HG03196 (cell line): ENCODE measurements around the gene NRXN3.
"Not testable (repeated sequence)": the region's sequence is repeated elsewhere in the genome, so short reads cannot be mapped to it uniquely, and the experiment has no call there.

Experiments used
- ATAC-seq: cut with Tn5 transposase; IDR thresholded peaks from one replicate; pipeline ENCODE4 v1.9.1; 2021; ENCODE audit not compliant: unreplicated experiment

Gene NRXN3

DNA sequence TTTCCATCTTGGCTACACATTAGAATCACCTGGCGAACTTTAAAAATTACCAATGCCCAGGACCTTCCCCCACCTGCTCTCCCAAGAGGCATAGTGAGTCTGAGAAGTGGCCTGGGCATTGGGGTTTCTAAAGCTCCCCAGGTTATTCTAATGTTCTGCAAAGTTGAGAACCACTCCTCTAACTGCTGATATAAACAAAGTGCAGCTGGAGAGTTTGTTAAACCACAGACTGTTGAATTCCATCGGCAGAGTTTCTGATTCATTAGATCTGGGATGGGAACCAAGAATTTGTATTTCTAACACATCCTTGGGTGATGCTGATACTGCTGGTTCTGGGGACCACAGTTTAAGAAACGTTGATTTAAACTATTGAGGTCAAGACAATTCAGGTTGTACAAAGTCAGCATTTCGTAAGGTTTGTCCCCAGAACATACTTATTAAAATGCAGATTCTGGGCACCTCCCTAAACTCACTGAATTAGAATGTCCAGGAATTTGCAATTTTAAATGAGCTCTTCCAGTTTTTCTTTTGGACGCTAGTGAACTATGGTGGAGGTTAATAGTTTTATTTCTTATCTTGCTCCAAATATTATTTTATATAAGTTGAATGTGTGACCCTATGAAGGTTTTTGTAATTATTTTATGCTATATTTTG lies 309.1 kb downstream of the NRXN3 start:
- no peak for ATAC-seq

DNA sequence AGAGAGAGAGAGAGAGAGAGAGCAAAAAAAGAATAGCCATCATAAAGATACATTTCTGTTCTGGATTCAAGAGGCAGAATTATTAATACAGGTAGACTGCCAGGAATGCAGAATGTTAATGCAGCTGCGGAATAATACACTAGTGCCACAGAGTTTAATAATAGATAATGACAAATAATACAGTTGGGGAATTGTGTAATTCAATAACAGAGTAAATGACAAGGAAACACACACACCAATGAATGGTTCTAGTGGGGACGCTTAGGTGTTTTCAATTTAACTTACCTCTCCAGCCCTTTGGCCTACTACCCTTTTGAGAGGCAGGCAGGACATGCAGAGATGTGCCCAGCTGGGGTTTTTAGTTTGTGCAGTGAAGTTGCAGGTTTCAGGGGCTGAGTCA lies 313.9 kb downstream of the NRXN3 start:
- no peak for ATAC-seq

GRCh38 chr14:78486081-78486480 lies 315.9 kb downstream of the NRXN3 start:
- no peak for ATAC-seq

- ATAC-seq, result no peak
Measured at GRCh38 chr14:78486621-78487020, 316.4 kb downstream of the NRXN3 start.

- ATAC-seq, result not testable (repeated sequence)
Measured at GRCh38 chr14:78487573-78487972, 317.4 kb downstream of the NRXN3 start.

- no peak for ATAC-seq
Measured at GRCh38 chr14:78488938-78489337, 318.8 kb downstream of the NRXN3 start.

DNA sequence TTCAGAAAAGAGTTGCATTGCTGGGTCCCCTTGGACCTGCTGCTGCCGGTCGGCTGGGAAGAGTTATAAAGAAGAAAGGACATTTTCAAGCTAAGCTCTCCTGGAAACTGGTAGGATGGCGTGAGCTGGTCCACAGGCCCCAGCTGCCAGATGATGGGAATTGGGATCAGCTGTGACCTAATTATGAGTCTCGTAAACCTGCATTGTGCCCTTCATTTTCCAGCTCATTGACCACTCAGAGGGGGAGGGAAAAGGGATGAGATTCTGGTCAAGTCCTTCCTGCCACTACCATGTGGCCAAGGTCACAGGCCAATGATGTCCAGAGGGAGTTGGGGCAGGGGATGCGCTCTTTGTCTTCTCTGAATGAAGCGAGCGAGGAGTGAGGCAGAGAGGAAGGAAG lies 320.9 kb downstream of the NRXN3 start:
- ATAC-seq, result no peak

DNA sequence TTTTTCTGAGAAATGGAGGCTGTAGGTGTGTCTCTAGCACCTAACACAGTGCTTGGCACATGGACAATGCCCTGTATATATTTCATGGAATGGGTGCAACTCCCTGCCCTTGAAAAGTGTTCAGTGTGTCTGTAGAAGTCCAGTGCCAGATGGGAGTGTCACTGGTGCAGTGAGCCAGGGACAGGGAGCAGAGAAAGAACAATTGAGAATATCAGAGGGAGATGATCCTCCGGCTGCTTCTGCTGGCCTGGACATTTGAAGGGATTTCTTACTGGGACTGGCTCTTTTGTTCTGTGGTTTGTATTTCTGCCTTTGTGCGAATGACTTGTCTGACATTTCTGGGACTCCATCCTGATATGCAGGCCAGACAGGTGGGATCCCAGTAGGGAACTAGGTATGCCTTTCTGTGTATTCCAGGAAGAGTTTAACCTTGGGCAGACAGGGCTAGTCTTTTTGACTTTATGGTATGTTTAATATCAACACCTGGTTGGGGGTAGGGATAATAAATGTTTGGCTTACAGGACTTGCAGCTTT lies 328.0 kb downstream of the NRXN3 start:
- no peak for ATAC-seq

GRCh38 chr14:78501909-78502308 lies 331.7 kb downstream of the NRXN3 start:
- ATAC-seq, result no peak

DNA sequence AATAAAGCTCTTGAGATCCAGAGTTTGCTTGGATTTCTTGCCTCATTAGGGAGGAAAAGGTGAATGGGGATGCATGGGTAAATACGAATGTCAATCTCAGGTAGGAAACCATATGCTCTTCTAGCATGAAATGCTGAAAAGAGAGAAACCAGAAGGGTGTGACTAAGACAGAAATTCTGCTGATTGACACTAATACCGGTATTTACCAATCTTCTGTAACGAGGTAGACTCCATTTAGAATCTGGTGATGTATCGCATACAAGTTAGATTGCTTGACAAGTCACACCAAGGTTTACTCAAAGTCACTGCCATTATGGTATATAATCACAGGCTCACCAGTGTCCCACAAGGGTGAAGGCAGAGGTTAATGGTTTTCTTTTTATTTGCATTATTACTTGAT lies 337.9 kb downstream of the NRXN3 start:
- no peak for ATAC-seq

GRCh38 chr14:78509516-78509915 lies 339.3 kb downstream of the NRXN3 start:
- no peak for ATAC-seq

DNA sequence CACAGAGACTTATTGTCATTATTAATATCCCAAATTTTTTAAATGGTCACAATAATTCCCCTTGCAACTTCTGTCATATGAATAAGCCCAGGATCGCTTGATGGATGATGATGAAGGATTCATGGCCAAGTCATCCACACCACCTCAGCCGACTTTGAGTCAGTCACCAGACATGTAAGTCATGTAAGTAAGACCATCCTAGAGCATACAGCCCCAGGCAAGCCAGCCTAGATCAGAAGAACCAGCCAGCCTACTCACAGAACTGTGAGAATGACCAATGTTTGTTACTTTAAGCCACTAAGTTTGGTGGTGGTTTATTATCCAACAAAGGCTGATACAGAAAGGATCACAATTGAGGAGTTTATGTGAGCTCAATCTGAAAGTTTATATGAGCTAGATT lies 341.8 kb downstream of the NRXN3 start:
- ATAC-seq, result no peak

DNA sequence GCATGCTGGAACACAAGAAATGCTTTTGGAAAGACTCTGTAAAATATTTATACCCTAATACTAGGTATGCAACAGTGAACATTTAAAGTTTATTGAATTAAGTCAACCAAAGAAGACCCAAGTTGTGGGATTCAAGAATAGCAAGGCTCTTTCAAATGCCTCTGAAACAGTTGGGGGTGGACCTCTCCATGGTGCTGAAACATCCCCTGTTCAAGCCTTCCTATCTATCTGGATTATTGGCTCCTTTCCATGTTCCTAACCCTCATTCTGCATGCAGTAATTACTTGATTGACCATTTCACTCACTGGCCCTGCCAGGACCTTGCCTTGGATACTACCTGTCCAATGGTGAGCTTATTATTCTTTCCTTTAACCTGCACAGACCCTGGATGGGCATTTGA lies 349.7 kb downstream of the NRXN3 start:
- ATAC-seq, result no peak

DNA sequence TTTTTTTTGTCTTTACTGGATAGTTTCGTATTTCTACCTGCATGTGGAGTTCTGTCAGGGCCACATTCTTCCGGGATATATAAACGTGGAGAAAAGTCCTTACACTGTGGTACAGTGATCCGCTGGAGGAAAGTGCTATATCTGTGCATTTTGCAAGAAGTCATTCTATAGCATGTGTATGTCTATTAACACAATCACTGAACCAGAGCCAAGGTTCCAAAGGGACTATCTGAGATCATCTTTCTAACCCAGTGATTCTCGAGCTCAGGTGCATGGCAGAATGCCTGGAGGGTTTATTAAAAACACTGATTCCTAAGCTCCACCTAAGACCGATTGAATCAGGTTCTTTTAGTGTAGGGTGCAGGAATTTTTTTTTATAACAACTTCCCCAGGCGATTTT lies 354.0 kb downstream of the NRXN3 start:
- ATAC-seq, result no peak

DNA sequence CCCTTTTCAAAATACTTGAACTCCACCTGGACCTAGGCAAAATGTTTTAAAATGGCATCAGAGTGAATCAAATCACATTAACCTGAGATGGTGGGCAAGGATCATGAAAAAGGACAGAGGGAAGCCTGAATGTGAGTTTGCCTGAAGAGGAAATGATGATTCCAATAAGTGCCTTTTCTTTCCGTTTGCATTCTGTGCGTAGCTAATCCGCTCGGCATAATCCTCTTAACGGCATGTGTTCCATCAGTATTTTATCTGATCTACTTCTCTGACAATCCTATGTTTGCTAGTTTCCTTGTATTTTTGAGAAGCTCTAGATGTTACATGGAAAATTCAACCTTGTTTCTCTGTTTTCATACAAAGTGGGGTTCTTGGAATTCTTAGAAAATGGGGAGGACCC lies 354.6 kb downstream of the NRXN3 start:
- ATAC-seq, result no peak

DNA sequence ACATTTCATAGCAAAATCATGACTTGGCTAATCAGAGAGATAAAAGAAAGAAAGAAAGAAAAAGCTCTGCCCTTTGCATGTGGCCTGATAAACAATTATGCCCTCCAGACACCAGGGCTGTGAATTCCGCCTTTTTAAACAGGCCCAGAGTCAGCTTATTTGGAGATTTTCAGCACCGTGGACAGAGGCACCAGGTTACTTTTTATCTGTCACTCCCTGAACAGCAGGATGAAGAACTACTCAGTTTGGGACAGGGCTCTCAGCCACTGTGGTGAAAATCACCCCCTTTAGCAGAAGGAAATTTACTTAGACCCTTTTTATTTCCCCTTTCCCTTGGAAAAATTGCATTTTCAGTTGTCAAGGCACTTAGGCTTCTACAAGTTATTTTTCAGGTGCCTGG lies 359.9 kb downstream of the NRXN3 start:
- no peak for ATAC-seq

- no peak for ATAC-seq
Measured at GRCh38 chr14:78534141-78534540, 364.0 kb downstream of the NRXN3 start.

GRCh38 chr14:78535041-78535440 lies 364.9 kb downstream of the NRXN3 start:
- ATAC-seq, result no peak

DNA sequence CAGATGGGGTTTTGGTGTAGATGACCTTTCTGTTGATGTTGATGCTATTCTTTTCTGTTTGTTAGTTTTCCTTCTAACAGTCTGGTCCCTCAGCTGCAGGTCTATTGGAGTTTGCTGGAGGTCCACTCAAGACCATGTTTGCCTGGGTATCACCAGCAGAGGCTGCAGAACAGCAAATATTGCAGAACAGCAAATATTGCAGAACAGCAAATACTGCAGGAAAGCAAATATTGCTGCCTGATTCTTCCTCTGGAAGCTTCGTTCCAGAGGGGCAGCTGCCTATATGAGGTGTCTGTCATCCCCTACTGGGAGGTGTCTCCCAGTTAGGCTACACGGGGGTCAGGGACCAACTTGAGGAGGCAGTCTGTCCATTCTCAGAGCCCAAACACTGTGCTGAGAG lies 371.6 kb downstream of the NRXN3 start:
- ATAC-seq, result not testable (repeated sequence)

DNA sequence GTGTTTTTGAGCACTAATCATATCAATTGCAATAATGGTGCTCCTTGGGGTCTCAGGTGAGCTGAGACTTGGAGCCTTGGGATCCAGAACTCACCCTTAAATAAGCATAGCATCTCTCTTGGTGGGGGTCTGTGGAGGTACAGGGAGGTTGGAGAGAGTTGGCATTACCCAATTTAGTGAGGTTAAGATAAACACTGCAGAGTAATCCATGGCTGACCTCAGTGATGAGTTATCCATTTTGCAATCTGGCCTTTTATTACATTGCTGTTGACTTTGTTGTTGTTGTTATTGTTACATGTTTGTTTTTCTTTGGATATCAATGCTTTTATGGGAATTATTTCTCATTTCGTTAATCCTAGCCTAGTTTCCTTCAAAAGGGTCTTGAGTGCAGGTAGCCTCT lies 373.3 kb downstream of the NRXN3 start:
- no peak for ATAC-seq

GRCh38 chr14:78561074-78561473 lies 390.9 kb downstream of the NRXN3 start:
- no peak for ATAC-seq

- peak; percentile 81 for ATAC-seq
Measured at GRCh38 chr14:78566026-78566858, 396.1 kb downstream of the NRXN3 start.

DNA sequence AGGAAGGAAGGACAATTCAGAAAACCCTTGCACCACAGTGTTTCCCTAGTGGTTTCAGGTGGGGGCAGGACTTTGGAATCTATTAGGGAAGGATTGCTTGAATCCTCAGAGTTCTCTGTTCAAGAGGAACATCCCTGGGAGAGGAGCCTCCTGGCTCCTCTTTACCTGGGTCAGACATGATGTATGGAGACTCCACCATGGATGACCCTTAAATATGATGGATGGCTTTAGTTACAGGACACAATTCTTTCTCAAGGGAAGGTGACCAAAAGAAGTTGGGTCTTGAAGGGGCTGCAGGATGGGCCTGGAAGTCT lies 396.6 kb downstream of the NRXN3 start:
- no peak for ATAC-seq
